GM23338 (cell line): ENCODE data around the gene SRSF12. TPM values are rescaled to one million over a fixed set of nuclear protein-coding genes. Genes with fewer than 3 reads are reported as not detected.

Source experiments
- ATAC-seq: fragments of 200-7000 bp; cut with Tn5 transposase; 3 replicates; pipeline ENCODE4 v1.9.1; 2020
- DNase-seq: peaks from one replicate; pipeline ENCODE4 v3.0.0-alpha.2; 2015; ENCODE audit warnings: low spot score
- H2AFZ ChIP-seq: fragments of 200-600 bp; sonication (generic); 2 replicates; pipeline ENCODE4 v1.8.0; 2016; ENCODE audit warnings: antibody characterized with exemption, mild to moderate bottlenecking, moderate library complexity
- H3F3A ChIP-seq: fragments of 200-600 bp; sonication (generic); replicated peaks from 2 replicates; pipeline ENCODE4 v1.8.0; 2017; ENCODE audit warnings: antibody characterized with exemption, mixed run types, low read depth
- H3K27ac ChIP-seq: fragments of 200-600 bp; sonication (generic); 2 replicates; pipeline ENCODE4 v1.6.1; 2016; ENCODE audit warnings: low read depth
- H3K27me3 ChIP-seq: fragments of 200-600 bp; sonication (generic); 2 replicates; pipeline ENCODE4 v1.8.0; 2016; ENCODE audit warnings: mild to moderate bottlenecking, mixed run types, moderate library complexity; ENCODE audit not compliant: insufficient read depth
- H3K36me3 ChIP-seq: fragments of 200-600 bp; sonication (generic); 2 replicates; pipeline ENCODE4 v1.8.0; 2016; ENCODE audit warnings: mild to moderate bottlenecking; ENCODE audit not compliant: insufficient read depth
- H3K4me1 ChIP-seq: fragments of 200-600 bp; sonication (generic); 2 replicates; pipeline ENCODE4 v1.8.0; 2016; ENCODE audit warnings: mild to moderate bottlenecking, moderate library complexity; ENCODE audit not compliant: insufficient read depth
- H3K4me2 ChIP-seq: fragments of 200-600 bp; sonication (generic); 2 replicates; pipeline ENCODE4 v1.7.1; 2017; ENCODE audit warnings: mixed run types
- H3K4me3 ChIP-seq: fragments of 200-600 bp; sonication (generic); 2 replicates; pipeline ENCODE4 v1.6.1; 2016; ENCODE audit warnings: mixed run types
- H3K79me2 ChIP-seq: fragments of 200-600 bp; sonication (generic); replicated peaks from 2 replicates; pipeline ENCODE4 v1.8.0; 2017; ENCODE audit warnings: mild to moderate bottlenecking; ENCODE audit not compliant: insufficient read depth
- H3K9me2 ChIP-seq: fragments of 200-600 bp; sonication (generic); 2 replicates; pipeline ENCODE4 v1.8.0; 2017; ENCODE audit not compliant: insufficient read depth
- H4K20me1 ChIP-seq: fragments of 200-600 bp; sonication (generic); replicated peaks from 2 replicates; pipeline ENCODE4 v1.8.0; 2017; ENCODE audit warnings: mild to moderate bottlenecking; ENCODE audit not compliant: insufficient read depth
- H3K27ac Mint-ChIP-seq: 2 replicates; pipeline ENCODE4 v1.8.0; 2020; ENCODE audit warnings: inconsistent platforms, mild to moderate bottlenecking, moderate library complexity, mixed read lengths
- H3K27me3 Mint-ChIP-seq: 3 replicates; pipeline ENCODE4 v1.8.0; 2022; ENCODE audit warnings: low read depth, mild to moderate bottlenecking, moderate library complexity, mixed read lengths, inconsistent platforms; ENCODE audit not compliant: insufficient read depth, poor library complexity
- H3K36me3 Mint-ChIP-seq: 3 replicates; pipeline ENCODE4 v1.8.0; 2021; ENCODE audit warnings: low read depth, mild to moderate bottlenecking, inconsistent platforms, moderate library complexity, mixed read lengths
- H3K4me1 Mint-ChIP-seq: 3 replicates; pipeline ENCODE4 v1.8.0; 2020; ENCODE audit warnings: mild to moderate bottlenecking, inconsistent platforms, mixed read lengths
- H3K4me3 Mint-ChIP-seq: 3 replicates; pipeline ENCODE4 v1.8.0; 2021; ENCODE audit warnings: moderate library complexity, mild to moderate bottlenecking, inconsistent platforms, mixed read lengths
- H3K9me3 Mint-ChIP-seq: 3 replicates; pipeline ENCODE4 v1.8.0; 2020; ENCODE audit warnings: moderate library complexity, mild to moderate bottlenecking, inconsistent platforms, mixed read lengths
- CTCF ChIP-seq, 2 experiments: fragments of 200-600 bp in 1 of 2; sonication (generic) in 1 of 2; conservative IDR thresholded peaks; 2 replicates each; pipeline versions ENCODE4 v1.5.1 to v1.6.1; 2016 to 2017; ENCODE audit warnings: antibody characterized with exemption in 2 of 2, low read depth in 2 of 2, mild to moderate bottlenecking in 2 of 2, moderate library complexity in 1 of 2
- EZH2phosphoT487 ChIP-seq: fragments of 200-600 bp; sonication (generic); IDR thresholded peaks from one replicate; pipeline ENCODE4 v1.8.1; 2018; ENCODE audit warnings: antibody characterized with exemption; ENCODE audit not compliant: unreplicated experiment
- JUNB ChIP-seq: IDR thresholded peaks from one replicate; pipeline ENCODE4 v1.6.1; 2016; ENCODE audit warnings: antibody characterized with exemption; ENCODE audit not compliant: unreplicated experiment
- STAT1 ChIP-seq: IDR thresholded peaks from one replicate; pipeline ENCODE4 v1.6.1; 2016; ENCODE audit warnings: antibody characterized with exemption; ENCODE audit not compliant: unreplicated experiment
- ZNF114 ChIP-seq: fragments of 250-450 bp; sonication (Bioruptor Pico); IDR thresholded peaks from 2 replicates; pipeline ENCODE4 v1.5.0; 2020; ENCODE audit warnings: mild to moderate bottlenecking, moderate library complexity
- ZNF462 ChIP-seq: fragments of 250-450 bp; sonication (Bioruptor Pico); IDR thresholded peaks from 2 replicates; pipeline ENCODE4 v1.5.0; 2020; ENCODE audit warnings: mild to moderate bottlenecking, moderate library complexity
- polyA plus RNA-seq: library from polyadenylated mRNA; unstranded; fragments of >200 nt; fragmentation: Nextera tagmentation; extraction: Ambion mirVana; gene quantifications from 2 replicates; pipeline ENCODE4 v1.2.1, GENCODE V29; 2016
- total RNA-seq: library from RNA; depleted of rRNA; stranded (reverse); fragments of >200 nt; shearing (Covaris generic); gene quantifications from 2 replicates; pipeline ENCODE4 v1.2.3, GENCODE V29; 2014

Gene SRSF12
- total and polyA plus RNA-seq, 2 experiments from 2014 or later, result 3.6 TPM

GRCh38 chr6:89121934-89122333, 4.1 kb upstream of the SRSF12 start:
- no peak overlapping the region for H3K4me3 Mint-ChIP-seq
- Histone ChIP-seq H2AFZ (no peak overlapping the region), H3K9me2 (no peaks in the 10 kb centered on the region), H3K4me2 (no peak overlapping the region), H3F3A (peaks cover 8% of the 10 kb centered on the region; the same call in 1 of the 2 replicates), H3K36me3 (no peaks in the 10 kb centered on the region), H3K4me1 (peaks cover 2% of the 10 kb centered on the region; the same call in 1 of the 2 replicates), H3K4me3 (no peak overlapping the region), H4K20me1 (no peaks in the 10 kb centered on the region; the same call in 1 of the 2 replicates), H3K79me2 (no peaks in the 10 kb centered on the region), H3K27me3 (peaks cover 42% of the 10 kb centered on the region), H3K27ac (no peak overlapping the region)
- H3K36me3 Mint-ChIP-seq, result no peaks in the 10 kb centered on the region; the same call in 2 of the 3 replicates
- H3K9me3 Mint-ChIP-seq, result no peaks in the 10 kb centered on the region
- H3K27me3 Mint-ChIP-seq, result peaks cover 20% of the 10 kb centered on the region
- no peak for DNase-seq
- TF ChIP-seq ZNF462 (CRISPR knock-in tag) (no peak), CTCF (conservative IDR thresholded peaks at IDR 0.05; ENCODE audit: low read depth in 2 of 2) (no peak), JUNB (no peak), ZNF114 (CRISPR knock-in tag) (no peak), STAT1 (no peak), EZH2phosphoT487 (no peak)
- no peak for ATAC-seq
- H3K27ac Mint-ChIP-seq, result no peak overlapping the region
- peaks cover 3% of the 10 kb centered on the region for H3K4me1 Mint-ChIP-seq
